Body of pancreas (tissue), 4 donors: ENCODE results near the gene RPS21.

ENCODE experiments used
- CTCF ChIP-seq, 7 experiments: fragments of 450-650 bp in 4 of 7; fragments of 200-600 bp in 3 of 7; sonication (generic) in 3 of 7; IDR thresholded peaks; one replicate each; pipeline ENCODE4 v1.5.1; 2016 to 2019; ENCODE audit warnings: antibody characterized with exemption in 7 of 7
- POLR2A ChIP-seq, 3 donors: fragments of 450-650 bp; IDR thresholded peaks; one replicate each; pipeline ENCODE4 v1.6.1; 2016; ENCODE audit warnings: antibody characterized with exemption in 3 of 3, mild to moderate bottlenecking in 2 of 3

- TF ChIP-seq CTCF (IDR thresholded peaks at IDR 0.05) (no peak), POLR2A (IDR thresholded peaks at IDR 0.05) (no peak)
These were observed 5.6 kb upstream of the RPS21 start for GRCh38 chr20:62381202-62381797.
